Activated naive CD4-positive, alpha-beta T cell treated with anti-CD3 and anti-CD28 coated beads, Interleukin-2, amount 50 U/mL, for 24 hours (primary cell): ENCODE measurements around the gene PPIB.

Experiments used
- H3K27ac Mint-ChIP-seq: one replicate; pipeline ENCODE4 v1.8.0; 2021; ENCODE audit warnings: mild to moderate bottlenecking, mixed read lengths
- H3K27me3 Mint-ChIP-seq: one replicate; pipeline ENCODE4 v1.8.0; 2021; ENCODE audit warnings: mixed read lengths
- H3K36me3 Mint-ChIP-seq: one replicate; pipeline ENCODE4 v1.8.0; 2021; ENCODE audit warnings: mixed read lengths
- H3K4me1 Mint-ChIP-seq: one replicate; pipeline ENCODE4 v1.8.0; 2021; ENCODE audit warnings: mixed read lengths
- H3K4me3 Mint-ChIP-seq: one replicate; pipeline ENCODE4 v1.8.0; 2021; ENCODE audit warnings: mild to moderate bottlenecking, mixed read lengths
- H3K9me3 Mint-ChIP-seq: one replicate; pipeline ENCODE4 v1.8.0; 2021; ENCODE audit warnings: mixed read lengths

The PPIB gene

GRCh38 chr15:64107337-64107736 is 55.5 kb downstream of the PPIB start:
- Mint-ChIP-seq H3K27me3 (no peaks in the 10 kb centered on the region), H3K9me3 (no peaks in the 10 kb centered on the region), H3K27ac (peak overlapping the region; percentile 8), H3K36me3 (peaks cover 3% of the 10 kb centered on the region), H3K4me1 (peaks cover 72% of the 10 kb centered on the region), H3K4me3 (no peak overlapping the region)
